Nephron (organoid): ENCODE data around the gene SUCNR1.
A peak's percentile ranks its signal among the peaks of the same experiment; 100 is the strongest.

Experiments used
- H3K27ac Mint-ChIP-seq, 3 experiments: 2 replicates each; pipeline ENCODE4 v1.8.0; 2020; ENCODE audit warnings: mixed read lengths in 3 of 3, mild to moderate bottlenecking in 2 of 3, moderate library complexity in 1 of 3
- H3K27me3 Mint-ChIP-seq: 2 replicates; pipeline ENCODE4 v1.8.0; 2021; ENCODE audit warnings: low read depth, mild to moderate bottlenecking, moderate library complexity, mixed read lengths
- H3K36me3 Mint-ChIP-seq: 2 replicates; pipeline ENCODE4 v1.8.0; 2020; ENCODE audit warnings: low read depth, mixed read lengths
- H3K4me1 Mint-ChIP-seq: 2 replicates; pipeline ENCODE4 v1.8.0; 2020; ENCODE audit warnings: mixed read lengths
- H3K4me3 Mint-ChIP-seq, 3 experiments: 2 replicates each; pipeline ENCODE4 v1.8.0; 2020; ENCODE audit warnings: mild to moderate bottlenecking in 3 of 3, mixed read lengths in 3 of 3, moderate library complexity in 2 of 3
- H3K9me3 Mint-ChIP-seq: 2 replicates; pipeline ENCODE4 v1.8.0; 2020; ENCODE audit warnings: mixed read lengths
- TF ChIP-seq, protein P1 (sequence below), 3 experiments: fragments of 200-600 bp; sonication (generic); IDR thresholded peaks; one replicate each; pipeline ENCODE4 v1.5.0; 2021; ENCODE audit warnings: antibody characterized with exemption in 3 of 3; ENCODE audit not compliant: unreplicated experiment in 3 of 3

Gene SUCNR1

DNA sequence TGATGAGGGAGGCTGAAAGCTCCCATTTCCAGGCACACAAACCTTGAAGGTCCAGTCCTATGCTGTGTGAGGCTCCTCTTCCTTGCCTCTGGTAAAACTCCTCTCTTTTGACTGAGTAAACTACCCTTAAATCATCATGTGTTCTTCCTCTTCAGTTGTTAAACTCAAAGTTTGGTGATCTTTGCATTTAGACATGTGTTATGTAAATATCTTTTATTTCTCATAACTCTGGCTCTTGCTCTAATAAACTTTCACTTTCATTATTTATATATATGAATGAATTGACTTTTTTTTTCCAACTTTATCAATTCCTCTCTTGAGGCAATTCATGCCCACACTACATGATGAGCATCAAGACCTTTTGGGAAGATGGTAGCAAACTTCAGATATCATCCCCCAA lies 26.6 kb downstream of the SUCNR1 start:
- no peak overlapping the region for H3K4me3 Mint-ChIP-seq
- H3K27me3 Mint-ChIP-seq = peaks cover 3% of the 10 kb centered on the region
- H3K27ac Mint-ChIP-seq = no peak overlapping the region
- no peaks in the 10 kb centered on the region for H3K36me3 Mint-ChIP-seq
- peaks cover 37% of the 10 kb centered on the region for H3K4me1 Mint-ChIP-seq
- no peaks in the 10 kb centered on the region for H3K9me3 Mint-ChIP-seq
- TF ChIP-seq, protein P1, sequence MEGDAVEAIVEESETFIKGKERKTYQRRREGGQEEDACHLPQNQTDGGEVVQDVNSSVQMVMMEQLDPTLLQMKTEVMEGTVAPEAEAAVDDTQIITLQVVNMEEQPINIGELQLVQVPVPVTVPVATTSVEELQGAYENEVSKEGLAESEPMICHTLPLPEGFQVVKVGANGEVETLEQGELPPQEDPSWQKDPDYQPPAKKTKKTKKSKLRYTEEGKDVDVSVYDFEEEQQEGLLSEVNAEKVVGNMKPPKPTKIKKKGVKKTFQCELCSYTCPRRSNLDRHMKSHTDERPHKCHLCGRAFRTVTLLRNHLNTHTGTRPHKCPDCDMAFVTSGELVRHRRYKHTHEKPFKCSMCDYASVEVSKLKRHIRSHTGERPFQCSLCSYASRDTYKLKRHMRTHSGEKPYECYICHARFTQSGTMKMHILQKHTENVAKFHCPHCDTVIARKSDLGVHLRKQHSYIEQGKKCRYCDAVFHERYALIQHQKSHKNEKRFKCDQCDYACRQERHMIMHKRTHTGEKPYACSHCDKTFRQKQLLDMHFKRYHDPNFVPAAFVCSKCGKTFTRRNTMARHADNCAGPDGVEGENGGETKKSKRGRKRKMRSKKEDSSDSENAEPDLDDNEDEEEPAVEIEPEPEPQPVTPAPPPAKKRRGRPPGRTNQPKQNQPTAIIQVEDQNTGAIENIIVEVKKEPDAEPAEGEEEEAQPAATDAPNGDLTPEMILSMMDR (IDR thresholded peaks at IDR 0.05; ENCODE audit: unreplicated experiment in 3 of 3) = no peak

- Mint-ChIP-seq H3K27ac (no peak overlapping the region), H3K4me3 (no peak overlapping the region), H3K36me3 (no peaks in the 10 kb centered on the region), H3K9me3 (no peaks in the 10 kb centered on the region), H3K27me3 (peaks cover 3% of the 10 kb centered on the region), H3K4me1 (peaks cover 34% of the 10 kb centered on the region)
- TF ChIP-seq, protein P1 (IDR thresholded peaks at IDR 0.05; ENCODE audit: unreplicated experiment in 3 of 3) = no peak
Observed at GRCh38 chr3:151900460-151900859, 27.0 kb downstream of the SUCNR1 start.

DNA sequence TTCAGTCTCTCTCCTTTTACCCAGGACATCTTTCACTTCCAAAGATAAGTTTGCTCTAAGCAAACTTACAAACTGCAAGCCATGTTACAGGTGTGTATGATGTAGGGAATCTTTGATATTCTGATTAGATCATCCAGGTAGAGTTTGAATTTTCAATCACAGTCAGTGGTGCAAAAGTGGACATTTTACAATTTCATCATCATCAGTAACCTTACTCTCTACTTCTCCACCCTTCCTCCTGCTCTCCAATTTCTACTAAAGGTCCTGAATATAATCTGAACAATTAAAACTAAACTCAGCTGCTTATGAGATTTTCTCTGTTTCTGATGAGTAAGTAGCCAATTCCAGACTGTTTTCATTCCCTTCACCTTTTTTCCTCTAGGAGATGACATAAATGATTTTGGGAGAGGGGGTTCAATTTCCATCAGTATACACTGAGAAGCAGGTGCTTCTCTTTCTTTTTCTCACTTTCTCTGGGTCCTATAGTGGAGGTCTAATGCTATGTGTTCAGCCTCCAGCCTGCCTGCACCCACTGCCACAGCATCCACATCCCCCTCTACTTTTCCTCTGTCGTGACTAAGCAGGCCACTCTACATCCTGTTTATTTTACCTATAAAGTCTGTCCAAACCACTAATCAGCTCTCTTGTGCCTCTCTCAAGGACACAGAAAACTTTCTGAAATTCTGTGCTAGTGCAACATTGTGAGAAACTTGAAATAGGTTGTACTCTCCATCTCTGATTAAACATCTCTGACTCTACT lies 27.6 kb downstream of the SUCNR1 start:
- H3K27me3 Mint-ChIP-seq = peaks cover 3% of the 10 kb centered on the region
- TF ChIP-seq, protein P1 (IDR thresholded peaks at IDR 0.05; ENCODE audit: unreplicated experiment in 3 of 3) = no peak
- H3K36me3 Mint-ChIP-seq = no peaks in the 10 kb centered on the region
- H3K4me3 Mint-ChIP-seq = no peak overlapping the region
- H3K4me1 Mint-ChIP-seq = peaks cover 29% of the 10 kb centered on the region
- H3K9me3 Mint-ChIP-seq = no peaks in the 10 kb centered on the region
- H3K27ac Mint-ChIP-seq = peak overlapping the region in 1 of 3 experiments; percentile 5

DNA sequence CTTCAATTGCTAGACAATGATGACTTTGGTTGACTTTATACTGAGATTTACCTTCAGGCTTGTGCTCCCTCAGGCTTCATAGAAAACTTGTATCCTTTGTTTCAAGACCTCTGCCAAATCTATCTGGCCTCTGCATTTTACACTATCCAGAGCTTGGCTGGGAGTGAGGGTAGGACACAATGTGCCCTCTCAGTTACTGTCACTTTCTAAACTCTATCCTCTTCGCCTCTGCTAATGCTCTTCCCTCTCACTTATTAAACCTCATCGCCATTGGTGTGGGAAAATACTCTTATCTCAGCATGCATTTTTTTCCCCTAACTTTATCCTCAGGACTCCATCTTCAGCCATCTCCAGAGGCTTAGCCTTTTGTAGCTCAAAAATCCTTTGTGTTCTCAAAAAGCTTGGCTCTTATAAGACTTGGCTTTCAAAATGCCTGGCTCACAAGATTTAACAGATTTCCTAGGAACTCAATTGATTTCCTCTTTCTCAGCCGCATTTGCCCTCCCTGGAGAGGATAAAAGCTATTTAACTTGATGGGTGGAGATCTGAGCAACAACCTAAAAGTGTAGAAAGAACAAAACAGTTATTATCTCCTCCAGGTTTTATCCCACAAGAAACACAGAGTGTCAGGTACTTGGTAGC lies 28.3 kb downstream of the SUCNR1 start:
- TF ChIP-seq, protein P1 (IDR thresholded peaks at IDR 0.05; ENCODE audit: unreplicated experiment in 3 of 3) = no peak
- Mint-ChIP-seq H3K9me3 (no peaks in the 10 kb centered on the region), H3K27ac (peak overlapping the region in 2 of 3 experiments; percentile 2 to 5), H3K27me3 (peaks cover 3% of the 10 kb centered on the region), H3K4me1 (peaks cover 29% of the 10 kb centered on the region), H3K36me3 (no peaks in the 10 kb centered on the region), H3K4me3 (no peak overlapping the region)

DNA sequence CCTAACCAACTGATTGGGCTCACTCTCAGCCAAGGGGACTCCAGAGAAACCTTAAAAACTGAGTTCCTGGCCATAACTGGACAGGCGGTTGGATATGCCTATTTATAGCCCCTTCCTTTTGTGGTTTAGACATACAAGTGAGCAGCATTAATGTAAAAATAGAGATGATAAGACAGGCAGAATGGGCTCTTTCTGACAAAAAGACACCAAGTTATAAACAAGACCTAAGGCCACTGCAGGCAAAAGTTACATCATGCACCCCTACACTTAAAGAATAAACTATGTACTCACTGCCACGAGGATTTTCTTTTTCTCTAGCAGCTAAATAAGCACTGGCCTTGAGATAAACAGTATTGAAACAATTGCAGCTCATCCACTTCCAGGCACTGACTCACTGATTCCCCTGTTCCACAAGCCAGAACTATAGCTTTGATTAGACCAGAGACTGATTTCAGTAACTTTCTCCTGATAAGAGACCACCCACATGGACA lies 30.1 kb downstream of the SUCNR1 start:
- no peaks in the 10 kb centered on the region for H3K36me3 Mint-ChIP-seq

More for the DNA sequence above, 30.1 kb downstream of the SUCNR1 start:
- no peaks in the 10 kb centered on the region for H3K9me3 Mint-ChIP-seq
- H3K4me3 Mint-ChIP-seq = no peak overlapping the region
- peaks cover 3% of the 10 kb centered on the region for H3K27me3 Mint-ChIP-seq
- peak overlapping the region in 1 of 3 experiments; percentile 17 for H3K27ac Mint-ChIP-seq
- peaks cover 29% of the 10 kb centered on the region for H3K4me1 Mint-ChIP-seq
- TF ChIP-seq, protein P1 (IDR thresholded peaks at IDR 0.05; ENCODE audit: unreplicated experiment in 3 of 3) = no peak
